HEK293 (cell line): Measurements from ENCODE around the gene ETV4.

Experiments used
- RBAK ChIP-seq: fragments of 450-650 bp; formaldehyde crosslinking; IDR thresholded peaks from 2 replicates; pipeline ENCODE4 v1.5.1; 2016; ENCODE audit warnings: missing biosample characterization, missing genetic modification characterization
- SP7 ChIP-seq: fragments of 450-650 bp; formaldehyde crosslinking; IDR thresholded peaks from 2 replicates; pipeline ENCODE4 v1.5.1; 2016; ENCODE audit warnings: missing biosample characterization, missing genetic modification characterization
- ZNF214 ChIP-seq: fragments of 450-650 bp; formaldehyde crosslinking; IDR thresholded peaks from 2 replicates; pipeline ENCODE4 v1.5.1; 2017; ENCODE audit warnings: missing biosample characterization, mild to moderate bottlenecking, missing genetic modification characterization, borderline replicate concordance
- ZNF561 ChIP-seq: fragments of 450-650 bp; IDR thresholded peaks from 2 replicates; pipeline ENCODE4 v1.5.1; 2018; ENCODE audit warnings: missing biosample characterization, missing genetic modification characterization, borderline replicate concordance
- TF ChIP-seq, protein P1 (sequence below): fragments of 450-650 bp; formaldehyde crosslinking; IDR thresholded peaks from 2 replicates; pipeline ENCODE4 v1.5.1; 2016; ENCODE audit warnings: missing biosample characterization, missing genetic modification characterization
- TF ChIP-seq, protein P2 (sequence below): fragments of 450-650 bp; formaldehyde crosslinking; IDR thresholded peaks from 2 replicates; pipeline ENCODE4 v1.5.1; 2016; ENCODE audit warnings: missing biosample characterization, missing genetic modification characterization

DNA sequence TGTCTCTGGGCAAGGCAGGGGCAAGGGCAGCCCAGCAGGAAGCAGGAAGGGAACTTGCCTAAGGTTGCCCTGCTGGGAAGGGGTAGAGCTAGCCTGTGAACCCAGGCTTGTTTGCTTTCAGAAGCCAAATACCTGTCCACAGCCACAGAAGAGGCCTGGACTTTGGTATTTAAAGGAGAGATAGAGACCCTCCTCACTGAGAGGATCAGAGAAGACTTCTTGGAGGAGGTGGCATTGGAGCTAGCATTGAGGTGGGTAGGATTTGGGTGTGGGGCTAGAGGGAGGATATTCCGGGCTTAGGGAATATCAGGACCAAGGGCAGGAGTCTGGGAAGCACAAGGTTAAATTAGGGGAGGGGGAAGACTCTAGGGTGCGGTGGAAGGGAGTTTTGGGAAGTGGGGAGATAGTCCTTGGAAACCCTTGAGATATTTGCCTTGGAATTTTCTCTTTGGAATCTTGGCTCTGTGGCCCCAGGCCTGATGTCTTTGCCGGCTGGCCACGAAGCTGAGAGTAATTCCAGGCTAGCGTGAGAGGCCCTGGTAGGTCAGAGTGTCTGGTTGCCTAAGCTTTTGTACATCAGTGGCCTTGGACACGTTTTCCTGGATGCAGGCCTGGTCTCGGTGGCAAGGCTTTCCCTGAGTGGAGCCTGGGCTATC is 13.1 kb upstream of the ETV4 start:
- TF ChIP-seq RBAK (tag by site-specific recombination): no peak
- TF ChIP-seq ZNF214 (tag by site-specific recombination): no peak
- TF ChIP-seq, protein P1, sequence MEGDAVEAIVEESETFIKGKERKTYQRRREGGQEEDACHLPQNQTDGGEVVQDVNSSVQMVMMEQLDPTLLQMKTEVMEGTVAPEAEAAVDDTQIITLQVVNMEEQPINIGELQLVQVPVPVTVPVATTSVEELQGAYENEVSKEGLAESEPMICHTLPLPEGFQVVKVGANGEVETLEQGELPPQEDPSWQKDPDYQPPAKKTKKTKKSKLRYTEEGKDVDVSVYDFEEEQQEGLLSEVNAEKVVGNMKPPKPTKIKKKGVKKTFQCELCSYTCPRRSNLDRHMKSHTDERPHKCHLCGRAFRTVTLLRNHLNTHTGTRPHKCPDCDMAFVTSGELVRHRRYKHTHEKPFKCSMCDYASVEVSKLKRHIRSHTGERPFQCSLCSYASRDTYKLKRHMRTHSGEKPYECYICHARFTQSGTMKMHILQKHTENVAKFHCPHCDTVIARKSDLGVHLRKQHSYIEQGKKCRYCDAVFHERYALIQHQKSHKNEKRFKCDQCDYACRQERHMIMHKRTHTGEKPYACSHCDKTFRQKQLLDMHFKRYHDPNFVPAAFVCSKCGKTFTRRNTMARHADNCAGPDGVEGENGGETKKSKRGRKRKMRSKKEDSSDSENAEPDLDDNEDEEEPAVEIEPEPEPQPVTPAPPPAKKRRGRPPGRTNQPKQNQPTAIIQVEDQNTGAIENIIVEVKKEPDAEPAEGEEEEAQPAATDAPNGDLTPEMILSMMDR (tag by site-specific recombination): no peak
- TF ChIP-seq, protein P2, sequence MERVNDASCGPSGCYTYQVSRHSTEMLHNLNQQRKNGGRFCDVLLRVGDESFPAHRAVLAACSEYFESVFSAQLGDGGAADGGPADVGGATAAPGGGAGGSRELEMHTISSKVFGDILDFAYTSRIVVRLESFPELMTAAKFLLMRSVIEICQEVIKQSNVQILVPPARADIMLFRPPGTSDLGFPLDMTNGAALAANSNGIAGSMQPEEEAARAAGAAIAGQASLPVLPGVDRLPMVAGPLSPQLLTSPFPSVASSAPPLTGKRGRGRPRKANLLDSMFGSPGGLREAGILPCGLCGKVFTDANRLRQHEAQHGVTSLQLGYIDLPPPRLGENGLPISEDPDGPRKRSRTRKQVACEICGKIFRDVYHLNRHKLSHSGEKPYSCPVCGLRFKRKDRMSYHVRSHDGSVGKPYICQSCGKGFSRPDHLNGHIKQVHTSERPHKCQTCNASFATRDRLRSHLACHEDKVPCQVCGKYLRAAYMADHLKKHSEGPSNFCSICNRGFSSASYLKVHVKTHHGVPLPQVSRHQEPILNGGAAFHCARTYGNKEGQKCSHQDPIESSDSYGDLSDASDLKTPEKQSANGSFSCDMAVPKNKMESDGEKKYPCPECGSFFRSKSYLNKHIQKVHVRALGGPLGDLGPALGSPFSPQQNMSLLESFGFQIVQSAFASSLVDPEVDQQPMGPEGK: no peak
- no peak for TF ChIP-seq SP7 (tag by site-specific recombination)
- no peak for TF ChIP-seq ZNF561 (tag by site-specific recombination)
